BE2C (cell line): ENCODE measurements around the gene DEF6. TPM values are rescaled to one million over a fixed set of nuclear protein-coding genes. Genes with fewer than 3 reads are reported as not detected.
A peak's percentile ranks its signal among the peaks of the same experiment; 100 is the strongest.

Source experiments
- DNase-seq: peaks from one replicate; pipeline ENCODE4 v3.0.0-alpha.2; 2020
- H3K27me3 ChIP-seq: fragments of 250-450 bp; sonication (Bioruptor Pico); 2 replicates; pipeline ENCODE4 v1.5.1; 2020; ENCODE audit warnings: mild to moderate bottlenecking
- H3K36me3 ChIP-seq: fragments of 250-450 bp; sonication (Bioruptor Pico); 2 replicates; pipeline ENCODE4 v1.5.1; 2020; ENCODE audit warnings: mild to moderate bottlenecking
- H3K4me1 ChIP-seq: fragments of 250-450 bp; sonication (Bioruptor Pico); 2 replicates; pipeline ENCODE4 v1.5.1; 2020
- H3K4me3 ChIP-seq: 2 replicates; pipeline ENCODE4 v1.5.1; 2011; ENCODE audit warnings: low read depth, low read length
- H3K9me3 ChIP-seq: fragments of 250-450 bp; sonication (Bioruptor Pico); 2 replicates; pipeline ENCODE4 v1.5.1; 2020
- polyA plus RNA-seq: library from polyadenylated mRNA; unstranded; fragments of >200 nt; gene quantifications from one replicate; pipeline ENCODE4 v1.2.1, GENCODE V29; 2012; ENCODE audit warnings: low read depth, missing spikeins; ENCODE audit not compliant: insufficient read length, insufficient read depth
- TF ChIP-seq, protein P1 (sequence below): IDR thresholded peaks from 2 replicates; pipeline ENCODE4 v1.5.1; 2012; ENCODE audit warnings: mild to moderate bottlenecking, low read depth, low read length

The DEF6 gene, protein sequence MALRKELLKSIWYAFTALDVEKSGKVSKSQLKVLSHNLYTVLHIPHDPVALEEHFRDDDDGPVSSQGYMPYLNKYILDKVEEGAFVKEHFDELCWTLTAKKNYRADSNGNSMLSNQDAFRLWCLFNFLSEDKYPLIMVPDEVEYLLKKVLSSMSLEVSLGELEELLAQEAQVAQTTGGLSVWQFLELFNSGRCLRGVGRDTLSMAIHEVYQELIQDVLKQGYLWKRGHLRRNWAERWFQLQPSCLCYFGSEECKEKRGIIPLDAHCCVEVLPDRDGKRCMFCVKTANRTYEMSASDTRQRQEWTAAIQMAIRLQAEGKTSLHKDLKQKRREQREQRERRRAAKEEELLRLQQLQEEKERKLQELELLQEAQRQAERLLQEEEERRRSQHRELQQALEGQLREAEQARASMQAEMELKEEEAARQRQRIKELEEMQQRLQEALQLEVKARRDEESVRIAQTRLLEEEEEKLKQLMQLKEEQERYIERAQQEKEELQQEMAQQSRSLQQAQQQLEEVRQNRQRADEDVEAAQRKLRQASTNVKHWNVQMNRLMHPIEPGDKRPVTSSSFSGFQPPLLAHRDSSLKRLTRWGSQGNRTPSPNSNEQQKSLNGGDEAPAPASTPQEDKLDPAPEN
- polyA plus RNA-seq = 2.5 TPM

DNA sequence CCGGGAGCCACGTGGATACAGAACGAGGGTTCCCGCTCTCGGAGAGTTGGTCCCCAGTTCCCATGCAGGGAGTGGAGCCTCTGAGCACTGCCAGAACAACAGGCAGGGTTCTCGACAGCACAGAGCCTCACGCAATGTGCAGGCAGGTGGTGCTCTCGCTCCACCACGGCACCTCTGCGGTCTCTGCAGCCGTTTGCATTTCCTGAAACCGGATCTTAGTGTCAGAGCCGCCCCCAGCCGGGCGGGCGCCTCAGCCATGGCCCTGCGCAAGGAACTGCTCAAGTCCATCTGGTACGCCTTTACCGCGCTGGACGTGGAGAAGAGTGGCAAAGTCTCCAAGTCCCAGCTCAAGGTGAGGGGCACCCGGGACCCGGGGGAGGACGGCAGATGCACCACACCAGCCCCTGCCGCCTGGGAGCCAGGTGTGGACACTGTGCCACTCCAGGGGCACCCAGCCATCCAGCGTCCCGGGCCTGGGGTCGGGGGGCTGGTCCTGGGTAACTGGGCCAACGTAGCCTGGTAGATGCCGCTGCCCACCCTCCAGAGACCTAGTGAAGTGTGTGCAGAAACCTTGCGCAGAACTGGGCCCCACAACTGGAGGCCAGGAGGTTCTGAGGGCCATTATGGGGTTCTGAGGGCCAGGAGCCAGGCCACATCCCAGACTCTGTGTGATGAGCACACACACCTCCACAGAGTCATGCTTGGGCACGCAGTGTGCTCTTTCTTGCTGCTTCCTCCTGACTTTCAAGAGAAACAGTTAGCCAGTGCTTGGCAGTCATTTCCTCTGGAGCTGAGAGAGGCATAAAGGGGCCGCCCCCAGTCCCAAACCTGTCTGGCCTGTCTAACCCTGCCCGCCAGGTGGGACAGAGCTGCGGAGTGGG is at the start of gene DEF6:
Gene DEF6, plus strand, starts transcription at position 218 of the 881 bp plus-strand sequence. Its CDS starts 39 bp downstream, at position 257.
- Histone ChIP-seq H3K36me3 (no peaks in the 10 kb centered on the region; the same call in 1 of the 2 replicates), H3K4me1 (no peaks in the 10 kb centered on the region), H3K27me3 (no peaks in the 10 kb centered on the region), H3K4me3 (peak within 1 kb of the TSS; percentile 45), H3K9me3 (no peaks in the 10 kb centered on the region)
- DNase-seq = peak; percentile 83
- TF ChIP-seq, protein P1, sequence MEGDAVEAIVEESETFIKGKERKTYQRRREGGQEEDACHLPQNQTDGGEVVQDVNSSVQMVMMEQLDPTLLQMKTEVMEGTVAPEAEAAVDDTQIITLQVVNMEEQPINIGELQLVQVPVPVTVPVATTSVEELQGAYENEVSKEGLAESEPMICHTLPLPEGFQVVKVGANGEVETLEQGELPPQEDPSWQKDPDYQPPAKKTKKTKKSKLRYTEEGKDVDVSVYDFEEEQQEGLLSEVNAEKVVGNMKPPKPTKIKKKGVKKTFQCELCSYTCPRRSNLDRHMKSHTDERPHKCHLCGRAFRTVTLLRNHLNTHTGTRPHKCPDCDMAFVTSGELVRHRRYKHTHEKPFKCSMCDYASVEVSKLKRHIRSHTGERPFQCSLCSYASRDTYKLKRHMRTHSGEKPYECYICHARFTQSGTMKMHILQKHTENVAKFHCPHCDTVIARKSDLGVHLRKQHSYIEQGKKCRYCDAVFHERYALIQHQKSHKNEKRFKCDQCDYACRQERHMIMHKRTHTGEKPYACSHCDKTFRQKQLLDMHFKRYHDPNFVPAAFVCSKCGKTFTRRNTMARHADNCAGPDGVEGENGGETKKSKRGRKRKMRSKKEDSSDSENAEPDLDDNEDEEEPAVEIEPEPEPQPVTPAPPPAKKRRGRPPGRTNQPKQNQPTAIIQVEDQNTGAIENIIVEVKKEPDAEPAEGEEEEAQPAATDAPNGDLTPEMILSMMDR = peak; percentile 85

DNA sequence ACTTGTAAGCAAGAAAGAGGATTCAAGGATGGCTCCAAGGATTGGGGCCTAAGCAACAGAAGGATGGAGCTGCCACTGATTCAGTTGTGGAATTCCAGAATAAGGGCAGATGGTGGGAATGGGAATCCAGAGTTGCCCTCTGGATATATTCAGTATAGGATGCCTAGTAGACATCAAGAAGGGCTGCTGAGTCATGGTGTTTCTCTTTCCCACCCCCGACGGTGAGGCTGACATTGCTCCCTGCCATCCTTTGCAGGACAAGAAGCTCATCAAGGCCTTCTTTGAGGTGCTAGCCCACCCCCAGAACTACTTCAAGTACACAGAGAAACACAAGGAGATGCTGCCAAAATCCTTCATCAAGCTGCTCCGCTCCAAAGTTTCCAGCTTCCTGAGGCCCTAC is 49.3 kb upstream of the DEF6 start:
- Histone ChIP-seq H3K4me1 (peaks cover 15% of the 10 kb centered on the region), H3K27me3 (no peaks in the 10 kb centered on the region), H3K36me3 (0 out of 2 replicates have a peak, but pooled peaks cover 2% of the 10 kb centered on the region), H3K4me3 (no peak overlapping the region), H3K9me3 (no peaks in the 10 kb centered on the region)
- TF ChIP-seq, protein P1 = no peak
- DNase-seq = no peak

DNA sequence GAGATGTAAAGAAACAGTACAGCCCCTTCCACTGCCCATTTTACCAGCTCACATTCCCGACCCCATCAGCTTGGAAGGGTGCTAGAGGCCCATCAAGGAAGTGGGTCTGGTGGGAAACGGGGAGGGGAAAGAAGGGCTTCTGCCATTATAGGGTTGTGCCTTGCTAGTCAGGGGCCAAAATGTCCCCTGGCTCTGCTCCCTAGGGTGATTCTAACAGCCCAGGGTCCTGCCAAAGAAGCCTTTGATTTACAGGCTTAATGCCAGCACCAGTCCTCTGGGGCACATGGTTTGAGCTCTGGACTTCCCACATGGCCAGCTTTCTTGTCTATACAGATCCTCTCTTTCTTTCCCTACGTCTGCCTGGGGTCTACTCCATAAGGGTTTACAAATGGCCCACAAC is 48.7 kb upstream of the DEF6 start:
- Histone ChIP-seq H3K9me3 (no peaks in the 10 kb centered on the region), H3K36me3 (0 out of 2 replicates have a peak, but pooled peaks cover 2% of the 10 kb centered on the region), H3K27me3 (no peaks in the 10 kb centered on the region), H3K4me1 (peaks cover 15% of the 10 kb centered on the region), H3K4me3 (no peak overlapping the region)
- DNase-seq = peak; percentile 25
- TF ChIP-seq, protein P1 = no peak

DNA sequence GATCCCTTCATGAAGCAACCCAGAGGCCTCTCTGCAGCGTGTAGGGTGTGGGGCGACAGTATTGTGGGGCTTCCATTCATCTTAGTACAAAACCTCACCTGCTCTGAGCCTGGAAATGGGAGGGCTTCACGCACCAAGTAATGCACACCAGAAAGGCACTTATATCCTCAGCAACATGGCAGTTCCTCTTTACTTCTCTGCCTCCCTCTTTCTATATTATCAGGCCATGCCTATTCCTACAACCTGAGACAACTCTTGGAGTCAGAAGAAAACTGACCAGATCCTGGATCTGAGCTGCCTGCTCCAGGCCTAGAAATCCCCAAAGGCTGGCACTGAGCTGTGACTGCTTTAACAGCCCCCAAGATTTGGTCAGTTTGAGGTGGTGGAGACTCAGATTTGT is 45.7 kb upstream of the DEF6 start:
- H3K36me3 ChIP-seq = no peaks in the 10 kb centered on the region
- TF ChIP-seq, protein P1 = no peak

DNA sequence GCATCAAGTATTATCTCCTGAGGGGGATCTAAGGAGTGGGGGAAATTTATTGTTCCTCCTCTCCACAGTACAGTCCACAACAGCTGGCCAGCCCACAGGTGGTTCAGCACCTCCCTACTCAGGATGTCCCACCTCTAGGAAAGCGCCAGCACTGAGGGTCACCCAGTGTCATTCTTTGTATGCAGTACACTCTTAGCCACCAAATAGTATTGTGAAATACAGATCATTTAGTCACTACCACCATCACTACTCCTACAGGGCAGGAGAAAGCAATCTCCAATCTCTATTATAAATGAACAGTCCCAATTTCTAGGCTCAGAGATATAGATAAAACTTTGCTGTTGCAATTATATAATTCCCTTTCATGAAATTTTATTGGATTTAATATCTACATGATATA is 44.4 kb upstream of the DEF6 start:
- Histone ChIP-seq H3K4me3 (no peak overlapping the region), H3K36me3 (no peaks in the 10 kb centered on the region), H3K4me1 (peaks cover 8% of the 10 kb centered on the region), H3K27me3 (no peaks in the 10 kb centered on the region), H3K9me3 (no peaks in the 10 kb centered on the region)
- no peak for DNase-seq
- TF ChIP-seq, protein P1 = no peak

More for the DNA sequence above, 45.7 kb upstream of the DEF6 start:
- no peaks in the 10 kb centered on the region for H3K9me3 ChIP-seq
- H3K4me3 ChIP-seq = no peak overlapping the region
- peaks cover 15% of the 10 kb centered on the region for H3K4me1 ChIP-seq
- H3K27me3 ChIP-seq = no peaks in the 10 kb centered on the region
- DNase-seq = no peak
